Inflammatory macrophage (primary cell): ENCODE results near the gene DOCK1.
A peak's percentile ranks its signal among the peaks of the same experiment; 100 is the strongest.

Experiments
- DNase-seq, 2 donors: peaks; one replicate each; pipeline ENCODE4 v3.0.0-alpha.2; 2020 to 2022

DOCK1 gene

DNA sequence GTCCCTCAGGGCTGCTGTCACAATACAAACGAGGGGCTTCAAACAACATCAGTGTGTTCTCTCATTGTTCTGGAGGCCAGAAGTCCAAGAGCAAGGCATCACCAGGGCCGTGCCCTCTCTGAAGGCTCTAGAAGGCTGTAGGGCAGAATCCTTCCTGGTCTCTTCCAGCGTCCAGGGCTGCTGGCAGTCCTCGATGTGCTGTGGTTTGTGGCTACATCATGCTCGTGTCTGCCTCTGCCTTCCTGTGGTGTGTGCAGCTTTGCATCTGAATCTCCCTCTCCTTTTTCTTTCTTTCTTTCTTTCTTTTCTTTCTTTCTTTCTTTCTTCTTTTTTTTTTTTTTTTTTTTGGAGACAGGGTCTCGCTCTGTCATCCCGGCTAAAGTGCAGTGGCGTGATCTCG lies 187.7 kb downstream of the DOCK1 start:
- no peak for DNase-seq

DNA sequence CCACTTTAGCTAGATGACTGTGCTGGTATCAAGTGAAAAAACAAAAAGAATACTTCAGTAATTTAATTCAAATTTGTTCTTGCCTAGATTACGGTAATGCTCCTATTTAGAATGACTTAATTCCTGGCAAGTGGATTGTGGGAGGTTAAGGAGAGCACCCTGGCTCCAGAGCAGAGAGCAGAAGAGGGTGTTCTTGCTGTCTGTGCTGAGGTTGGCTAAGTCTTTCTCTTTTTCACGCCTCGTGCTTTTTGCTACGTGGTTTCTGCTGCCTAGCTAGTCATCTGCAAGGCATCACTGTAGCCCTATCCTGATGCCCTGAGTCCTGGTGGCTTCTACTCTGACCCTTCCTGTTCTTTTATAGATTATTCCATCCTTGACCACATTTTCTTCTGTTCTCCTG lies 189.8 kb downstream of the DOCK1 start:
- DNase-seq, result no peak

DNA sequence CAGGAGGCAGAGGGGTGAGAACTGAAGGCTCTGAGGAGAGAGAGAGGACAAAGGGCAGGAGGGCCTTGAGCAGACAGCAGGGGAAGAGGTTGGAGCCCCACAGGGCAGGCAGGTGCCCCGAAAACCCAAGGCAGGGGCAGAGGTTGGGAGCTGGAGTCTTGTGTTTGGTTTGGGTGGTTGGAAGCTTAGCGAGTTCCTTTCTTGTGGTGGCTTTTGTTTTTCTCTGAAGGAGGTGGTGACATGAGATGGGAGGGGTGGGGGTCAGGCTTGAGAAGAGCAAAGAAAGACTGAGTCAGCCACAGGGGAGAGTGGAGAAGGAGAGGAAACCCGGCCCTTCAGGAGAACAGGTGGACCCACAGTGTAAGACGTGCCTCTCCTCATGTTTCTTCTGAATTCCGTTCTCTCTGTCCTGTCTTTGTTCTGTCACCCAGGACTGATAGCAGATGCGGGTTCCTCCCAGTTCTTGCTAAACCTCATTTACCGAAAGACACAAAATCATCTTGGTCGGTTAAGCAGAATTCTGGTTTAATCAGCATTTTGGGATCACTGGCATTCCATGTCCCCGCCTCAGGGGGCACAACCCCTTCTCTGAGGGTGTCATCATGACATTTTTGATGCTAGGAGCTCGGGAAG lies 195.9 kb downstream of the DOCK1 start:
- DNase-seq, result no peak

- no peak for DNase-seq
Measured at GRCh38 chr10:127102176-127102575, 196.9 kb downstream of the DOCK1 start.

DNA sequence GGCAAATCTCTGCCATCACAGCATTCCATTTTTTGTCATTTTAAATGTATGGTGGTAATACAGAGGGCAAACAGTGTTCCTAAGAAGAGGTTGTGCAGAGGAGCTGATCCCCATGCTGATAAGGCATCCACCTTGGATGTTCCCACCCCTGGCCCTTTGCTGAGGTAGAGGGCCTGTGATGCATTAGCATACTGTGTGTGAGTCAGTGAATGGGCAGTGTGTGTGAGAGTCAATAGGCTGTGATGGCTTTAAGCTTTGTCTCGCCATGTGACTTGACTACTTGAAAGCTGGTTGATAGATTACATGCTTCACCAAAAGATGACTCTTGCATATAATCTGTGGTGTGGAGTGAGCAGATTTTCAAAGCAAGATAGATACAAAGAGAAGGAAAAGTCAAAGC lies 209.9 kb downstream of the DOCK1 start:
- no peak for DNase-seq

GRCh38 chr10:127117125-127117524 lies 211.9 kb downstream of the DOCK1 start:
- DNase-seq, result peak; percentile 7 to 60

DNA sequence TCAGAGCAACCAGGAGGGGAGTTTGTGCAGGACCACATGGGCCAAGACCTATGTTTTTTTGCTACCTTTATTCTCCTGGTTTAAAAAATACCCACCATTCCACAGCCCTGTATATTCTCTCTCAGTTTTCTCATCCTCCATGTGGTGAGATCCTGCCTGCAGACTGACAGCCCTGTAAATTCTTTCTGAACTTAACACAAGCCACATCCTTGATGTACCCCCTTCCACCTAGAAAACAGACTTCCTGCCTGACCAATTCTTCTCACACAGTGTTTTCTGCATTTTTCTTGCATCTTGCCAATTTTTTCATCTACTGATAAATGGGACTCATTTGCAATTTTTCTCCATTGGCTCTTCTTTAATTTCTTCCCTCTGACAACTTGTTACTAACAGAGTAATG lies 212.8 kb downstream of the DOCK1 start:
- DNase-seq, result no peak

GRCh38 chr10:127119936-127120335 lies 214.7 kb downstream of the DOCK1 start:
- DNase-seq, result no peak

- DNase-seq, result no peak
Measured at GRCh38 chr10:127122831-127123230, 217.6 kb downstream of the DOCK1 start.

DNA sequence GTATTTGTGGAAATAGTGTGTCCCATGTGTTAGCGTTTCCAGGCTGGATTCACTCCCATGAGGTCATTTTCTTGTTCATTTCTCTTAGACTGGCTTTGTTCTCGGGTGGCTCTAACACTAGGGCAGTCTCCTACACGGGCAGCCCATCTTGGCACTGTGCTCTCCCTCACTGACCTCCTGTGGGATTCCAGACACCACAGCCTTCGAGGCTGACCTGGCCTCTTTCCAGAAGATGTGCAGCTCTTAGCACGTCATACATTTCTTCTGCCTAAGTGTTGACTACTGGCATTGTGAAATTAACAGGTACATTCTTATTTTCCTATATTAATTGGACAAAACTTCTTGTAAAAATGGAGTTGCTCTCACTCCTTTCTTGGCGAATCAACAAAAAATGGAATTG lies 218.4 kb downstream of the DOCK1 start:
- no peak for DNase-seq

- no peak for DNase-seq
Measured at GRCh38 chr10:127125331-127125730, 220.1 kb downstream of the DOCK1 start.

DNA sequence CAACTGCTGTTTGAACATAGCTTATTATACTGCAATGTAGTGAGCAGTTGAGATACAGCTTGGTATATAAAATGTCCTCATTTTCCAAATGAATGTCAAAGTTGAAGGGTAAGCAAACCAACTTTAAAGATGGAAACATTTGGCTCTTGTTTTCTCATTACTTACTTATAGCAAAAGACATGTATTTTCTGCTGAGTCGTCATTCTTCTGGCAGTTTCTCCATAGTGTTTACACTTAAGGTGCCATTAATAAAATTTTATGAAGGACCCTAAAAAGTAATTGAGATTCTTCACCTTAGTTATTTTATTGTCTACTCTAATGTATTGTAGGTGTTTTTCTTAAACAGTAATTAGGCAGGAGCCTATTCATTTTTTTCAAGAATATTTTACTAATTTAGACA lies 222.6 kb downstream of the DOCK1 start:
- no peak for DNase-seq

- no peak for DNase-seq
Measured at GRCh38 chr10:127129104-127129503, 223.9 kb downstream of the DOCK1 start.

DNA sequence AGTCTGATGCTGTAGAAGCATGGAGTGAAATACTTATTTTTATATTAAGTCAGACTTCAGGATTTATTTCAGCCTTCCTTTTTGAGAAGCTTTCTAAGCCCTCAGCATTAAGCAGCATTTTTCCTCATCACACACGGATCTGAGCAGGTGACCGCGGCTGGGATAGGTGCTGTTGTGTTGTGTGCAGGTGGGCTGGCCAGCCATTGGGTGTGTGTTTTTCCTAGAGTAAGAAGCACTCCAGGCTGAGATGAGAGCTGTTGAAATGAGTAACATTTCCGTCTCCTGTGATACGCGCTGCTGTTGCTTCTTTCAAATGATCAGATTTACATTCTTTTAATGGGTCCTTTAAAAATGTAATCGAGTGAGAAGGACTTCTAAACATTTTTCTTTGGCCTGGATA lies 227.2 kb downstream of the DOCK1 start:
- no peak for DNase-seq

GRCh38 chr10:127133225-127133624 lies 228.0 kb downstream of the DOCK1 start:
- DNase-seq, result no peak

DNA sequence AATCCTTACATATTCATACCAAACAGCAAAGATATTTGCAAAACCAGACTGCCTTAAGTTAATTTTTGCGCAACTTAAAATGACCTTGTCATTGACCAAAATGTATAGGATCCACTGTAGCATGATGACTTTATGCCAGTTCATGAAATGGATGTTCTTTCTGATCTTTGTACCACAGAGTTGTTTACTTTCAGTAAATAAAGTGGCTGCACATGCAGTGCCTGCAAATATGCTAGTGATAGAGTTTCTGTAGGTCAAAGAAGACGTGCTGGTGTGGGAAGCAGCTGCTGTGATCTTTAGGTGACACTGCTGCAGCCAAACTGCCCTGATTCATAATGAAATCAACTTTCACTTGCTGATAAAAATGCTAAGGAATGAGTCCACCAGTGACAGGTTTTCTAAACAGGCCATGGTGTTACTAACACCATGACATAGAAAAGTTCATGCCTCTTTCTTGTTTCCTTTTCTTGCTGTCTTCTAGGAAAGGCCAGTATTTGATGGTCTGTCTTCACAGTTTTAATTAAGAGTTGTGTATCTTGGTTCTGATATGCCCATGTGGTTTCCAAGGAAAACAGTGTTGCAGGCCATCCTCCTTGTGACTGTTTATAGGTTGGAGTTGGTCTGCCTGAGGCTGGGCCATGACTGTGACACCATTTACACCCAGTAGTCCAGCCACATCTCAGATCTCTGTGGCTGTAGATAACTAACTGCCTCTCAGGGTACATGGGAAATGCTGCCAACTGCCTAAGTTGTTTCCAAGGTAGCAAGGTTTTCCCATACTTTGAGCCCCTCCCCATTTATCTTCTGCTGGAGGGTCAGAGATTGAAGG lies 228.7 kb downstream of the DOCK1 start:
- DNase-seq, result no peak

GRCh38 chr10:127135844-127136577 lies 230.8 kb downstream of the DOCK1 start:
- DNase-seq, result peak in 1 of 2 donors; percentile 50

GRCh38 chr10:127137391-127137790 lies 232.2 kb downstream of the DOCK1 start:
- no peak for DNase-seq

DNA sequence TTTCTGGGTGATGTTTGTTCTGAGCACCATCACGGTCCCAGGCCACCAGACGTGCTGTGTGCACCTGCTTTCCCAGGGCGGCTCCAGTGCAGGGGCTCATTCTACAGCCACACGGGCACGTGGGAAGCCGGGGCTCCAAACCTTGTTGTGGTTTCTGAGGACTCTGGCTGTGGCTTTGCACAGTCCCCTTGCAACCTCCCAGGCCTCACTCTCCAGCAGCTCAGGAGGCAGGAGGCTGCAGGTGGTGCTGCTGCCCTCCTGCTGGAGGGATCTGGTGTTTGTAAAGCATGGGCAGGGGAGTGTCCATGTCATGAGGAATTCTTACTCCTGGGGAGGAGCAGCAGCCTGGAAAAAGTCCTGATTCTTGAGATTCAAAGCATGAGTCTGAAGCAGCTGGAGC lies 236.9 kb downstream of the DOCK1 start:
- DNase-seq, result no peak

DNA sequence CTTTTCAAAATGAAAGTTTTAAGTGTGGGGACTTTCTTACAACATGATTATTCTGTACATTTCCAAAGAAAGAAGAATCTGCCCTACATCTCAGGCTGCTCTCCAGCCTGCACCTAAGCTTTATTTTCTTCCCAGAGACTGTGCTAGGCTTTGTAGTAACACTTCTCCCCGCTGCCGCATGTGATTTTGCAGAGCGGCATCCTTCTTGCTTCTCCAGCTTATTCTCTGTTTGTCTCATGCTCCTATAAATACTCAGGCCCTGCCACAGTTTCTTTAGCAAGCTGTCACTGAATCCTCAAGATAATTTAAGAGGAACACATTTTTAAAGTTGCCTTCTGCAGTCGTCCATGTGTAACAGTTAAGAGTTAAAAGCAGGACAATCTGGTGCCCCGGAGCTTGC lies 237.6 kb downstream of the DOCK1 start:
- no peak for DNase-seq

DNA sequence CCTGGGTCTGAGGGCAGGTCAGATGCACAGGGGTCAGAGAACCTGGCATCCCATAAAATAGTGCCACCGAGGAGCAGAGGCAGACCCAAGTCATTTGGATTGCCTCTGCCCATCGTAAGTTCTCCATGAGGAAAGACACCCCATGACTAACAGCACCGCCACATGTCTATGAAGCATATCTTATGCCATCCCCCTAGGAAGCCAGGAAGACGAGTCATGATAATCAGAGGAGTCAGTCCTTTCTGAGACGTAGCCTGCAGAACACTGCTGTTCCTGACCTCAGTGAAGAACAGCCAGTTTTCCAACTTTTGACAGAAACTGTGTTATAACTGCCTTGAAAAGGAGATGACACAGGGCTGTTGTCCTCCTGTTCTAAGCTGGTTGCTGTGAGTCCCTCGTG lies 239.9 kb downstream of the DOCK1 start:
- peak; percentile 16 to 62 for DNase-seq

GRCh38 chr10:127146661-127147060 lies 241.4 kb downstream of the DOCK1 start:
- no peak for DNase-seq

- peak; percentile 32 to 46 for DNase-seq
Measured at GRCh38 chr10:127148066-127148932, 243.1 kb downstream of the DOCK1 start.
